PC-3 (cell line): ENCODE results near the gene TOMM20. TPM values are rescaled to one million over a fixed set of nuclear protein-coding genes. Genes with fewer than 3 reads are reported as not detected.

Source experiments
- ATAC-seq: fragments of 200-7000 bp; cut with Tn5 transposase; 2 replicates; pipeline ENCODE4 v1.9.1; 2020; ENCODE audit warnings: mild to moderate bottlenecking, moderate library complexity
- BruUV-seq: library from RNA; stranded (reverse); fragments of 400-500 nt; replicated peaks from 2 replicates; lab custom pipeline; 2021; lab: Mats Ljungman, UMichigan
- CTCF ChIA-PET: fragments of 300-600 bp; sonication (Branson Sonifier 250); formaldehyde crosslinking; loops from one replicate; lab custom pipeline; 2022; ENCODE audit warnings: antibody characterized with exemption; lab: Charles Lee
- POLR2A ChIA-PET: fragments of 300-600 bp; sonication (Branson Sonifier 250); formaldehyde crosslinking; loops from one replicate; lab custom pipeline; 2022; ENCODE audit warnings: antibody characterized with exemption; ENCODE audit not compliant: unreplicated experiment; lab: Charles Lee
- DNase-seq: peaks from one replicate; pipeline ENCODE4 v3.0.0-alpha.2; 2015
- H2AFZ ChIP-seq: fragments of 300-600 bp; sonication (generic); 2 replicates; pipeline ENCODE4 v1.6.0; 2016; ENCODE audit warnings: antibody characterized with exemption, low read length
- H3F3A ChIP-seq: fragments of 300-600 bp; sonication (generic); one replicate; pipeline ENCODE4 v1.6.0; 2017; ENCODE audit warnings: antibody characterized with exemption, low read length, control low read depth, mild to moderate bottlenecking; ENCODE audit not compliant: unreplicated experiment
- H3K27ac ChIP-seq: fragments of 300-600 bp; sonication (generic); 2 replicates; pipeline ENCODE4 v1.5.1; 2016; ENCODE audit warnings: mild to moderate bottlenecking, low read length
- H3K27me3 ChIP-seq: fragments of 300-600 bp; sonication (generic); 2 replicates; pipeline ENCODE4 v1.6.1; 2016; ENCODE audit warnings: low read length, mixed read lengths
- H3K36me3 ChIP-seq: fragments of 300-600 bp; sonication (generic); 2 replicates; pipeline ENCODE4 v1.6.1; 2016; ENCODE audit warnings: low read depth, mixed run types, low read length, mixed read lengths
- H3K4me1 ChIP-seq: fragments of 300-600 bp; sonication (generic); 2 replicates; pipeline ENCODE4 v1.5.1; 2016; ENCODE audit warnings: low read length; ENCODE audit not compliant: insufficient read depth
- H3K4me2 ChIP-seq: fragments of 300-600 bp; sonication (generic); 2 replicates; pipeline ENCODE4 v1.6.0; 2016; ENCODE audit warnings: low read length
- H3K4me3 ChIP-seq: fragments of 300-600 bp; sonication (generic); 2 replicates; pipeline ENCODE4 v1.5.1; 2016; ENCODE audit warnings: mild to moderate bottlenecking, low read length, mixed read lengths
- H3K79me2 ChIP-seq: fragments of 300-600 bp; sonication (generic); 2 replicates; pipeline ENCODE4 v1.6.1; 2017; ENCODE audit warnings: low read length, mixed read lengths
- H3K9ac ChIP-seq: fragments of 300-600 bp; sonication (generic); 2 replicates; pipeline ENCODE4 v1.6.0; 2016; ENCODE audit warnings: mild to moderate bottlenecking, low read length
- H3K9me2 ChIP-seq: fragments of 300-600 bp; sonication (generic); replicated peaks from 2 replicates; pipeline ENCODE4 v1.6.1; 2016; ENCODE audit warnings: mixed run types, low read length, mixed read lengths
- H3K9me3 ChIP-seq: fragments of 300-600 bp; sonication (generic); 2 replicates; pipeline ENCODE4 v1.6.1; 2016; ENCODE audit warnings: low read length, mixed read lengths
- H4K20me1 ChIP-seq: fragments of 300-600 bp; sonication (generic); 2 replicates; pipeline ENCODE4 v1.6.1; 2016; ENCODE audit warnings: low read length, mixed read lengths
- EZH2 ChIP-seq: fragments of 300-600 bp; sonication (generic); IDR thresholded peaks from one replicate; pipeline ENCODE4 v1.6.1; 2017; ENCODE audit warnings: antibody characterized with exemption, mild to moderate bottlenecking, low read length; ENCODE audit not compliant: unreplicated experiment
- EZH2phosphoT487 ChIP-seq: fragments of 300-600 bp; sonication (generic); IDR thresholded peaks from 2 replicates; pipeline ENCODE4 v1.6.1; 2018; ENCODE audit warnings: mild to moderate bottlenecking, antibody characterized with exemption, low read length, borderline replicate concordance
- intact Hi-C: fragments of 100-400 bp; cut with micrococcal nuclease; formaldehyde crosslinking; loops from 2 replicates; pipeline ENCODE4 v1.9.0; 2023
- total RNA-seq: library from RNA; depleted of rRNA; stranded (reverse); fragments of >200 nt; gene quantifications from 2 replicates; pipeline ENCODE4 v1.2.3, GENCODE V29; 2014
- TF ChIP-seq, protein P1 (sequence below): fragments of 300-600 bp; sonication (generic); conservative IDR thresholded peaks from 2 replicates; pipeline ENCODE4 v1.5.1; 2017; ENCODE audit warnings: antibody characterized with exemption, low read depth, mild to moderate bottlenecking, low read length

Gene TOMM20
- total RNA-seq, 1 experiment from 2014 or later: 48.0 TPM

DNA sequence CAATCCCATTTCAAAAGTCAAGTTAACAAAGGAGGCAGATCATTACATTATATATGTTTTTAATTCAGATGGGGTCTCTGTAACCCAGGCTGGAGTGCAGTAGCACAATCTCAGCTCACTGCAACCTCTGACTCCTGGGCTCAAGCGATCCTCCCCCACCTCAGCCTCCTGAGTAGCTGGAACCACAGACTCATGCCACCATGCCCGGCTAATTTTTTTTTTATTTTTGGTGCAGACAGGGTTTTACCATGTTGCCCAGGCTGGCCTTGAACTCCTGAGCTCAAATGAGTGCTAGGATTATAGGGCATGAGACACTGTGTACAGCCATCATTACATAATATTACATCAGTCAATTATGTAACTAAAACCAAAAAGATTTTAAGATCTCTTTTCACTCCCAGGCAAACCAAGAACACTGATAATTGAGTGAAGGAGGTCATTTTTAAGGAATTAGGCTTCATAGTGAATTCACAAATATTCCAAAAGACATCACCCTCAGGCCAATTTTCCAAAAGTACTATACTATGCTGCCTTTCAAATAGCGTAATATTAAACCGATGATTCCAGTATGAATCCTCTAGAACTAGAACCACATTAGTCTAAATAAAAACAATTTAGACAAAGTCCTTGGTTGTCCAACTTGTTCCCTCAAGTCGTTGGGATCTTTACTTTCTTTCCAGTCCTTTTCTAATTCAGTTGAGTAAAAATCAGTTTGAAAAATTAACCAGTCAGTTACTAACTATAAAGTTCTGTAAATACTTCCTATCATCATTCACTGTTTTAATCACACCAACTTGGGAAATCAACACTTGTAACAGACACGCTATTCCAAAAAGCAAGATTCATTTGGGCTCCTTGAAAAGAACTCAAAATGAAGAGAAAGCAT, 16.1 kb downstream of the TOMM20 start:
- Histone ChIP-seq H3K9ac (no peak overlapping the region), H3K4me1 (no peaks in the 10 kb centered on the region), H3K79me2 (peaks cover 23% of the 10 kb centered on the region; the same call in 1 of the 2 replicates), H3K27me3 (no peaks in the 10 kb centered on the region), H3K9me2 (no peaks in the 10 kb centered on the region), H3K9me3 (no peaks in the 10 kb centered on the region), H3F3A (no peaks in the 10 kb centered on the region), H3K4me3 (no peak overlapping the region), H3K36me3 (peaks cover 54% of the 10 kb centered on the region), H3K27ac (no peak overlapping the region), H4K20me1 (0 out of 2 replicates have a peak, but pooled peaks cover 14% of the 10 kb centered on the region), H2AFZ (no peak overlapping the region), H3K4me2 (no peak overlapping the region)
- intact Hi-C loops: no loop called here
- no TSS peak for BruUV-seq
- DNase-seq (no peak), ATAC-seq (no peak)
- POLR2A ChIA-PET: no interaction called here
- TF ChIP-seq, protein P1, sequence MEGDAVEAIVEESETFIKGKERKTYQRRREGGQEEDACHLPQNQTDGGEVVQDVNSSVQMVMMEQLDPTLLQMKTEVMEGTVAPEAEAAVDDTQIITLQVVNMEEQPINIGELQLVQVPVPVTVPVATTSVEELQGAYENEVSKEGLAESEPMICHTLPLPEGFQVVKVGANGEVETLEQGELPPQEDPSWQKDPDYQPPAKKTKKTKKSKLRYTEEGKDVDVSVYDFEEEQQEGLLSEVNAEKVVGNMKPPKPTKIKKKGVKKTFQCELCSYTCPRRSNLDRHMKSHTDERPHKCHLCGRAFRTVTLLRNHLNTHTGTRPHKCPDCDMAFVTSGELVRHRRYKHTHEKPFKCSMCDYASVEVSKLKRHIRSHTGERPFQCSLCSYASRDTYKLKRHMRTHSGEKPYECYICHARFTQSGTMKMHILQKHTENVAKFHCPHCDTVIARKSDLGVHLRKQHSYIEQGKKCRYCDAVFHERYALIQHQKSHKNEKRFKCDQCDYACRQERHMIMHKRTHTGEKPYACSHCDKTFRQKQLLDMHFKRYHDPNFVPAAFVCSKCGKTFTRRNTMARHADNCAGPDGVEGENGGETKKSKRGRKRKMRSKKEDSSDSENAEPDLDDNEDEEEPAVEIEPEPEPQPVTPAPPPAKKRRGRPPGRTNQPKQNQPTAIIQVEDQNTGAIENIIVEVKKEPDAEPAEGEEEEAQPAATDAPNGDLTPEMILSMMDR: no peak
- no peak for TF ChIP-seq EZH2
- TF ChIP-seq EZH2phosphoT487: no peak
- CTCF ChIA-PET: no interaction called here

DNA sequence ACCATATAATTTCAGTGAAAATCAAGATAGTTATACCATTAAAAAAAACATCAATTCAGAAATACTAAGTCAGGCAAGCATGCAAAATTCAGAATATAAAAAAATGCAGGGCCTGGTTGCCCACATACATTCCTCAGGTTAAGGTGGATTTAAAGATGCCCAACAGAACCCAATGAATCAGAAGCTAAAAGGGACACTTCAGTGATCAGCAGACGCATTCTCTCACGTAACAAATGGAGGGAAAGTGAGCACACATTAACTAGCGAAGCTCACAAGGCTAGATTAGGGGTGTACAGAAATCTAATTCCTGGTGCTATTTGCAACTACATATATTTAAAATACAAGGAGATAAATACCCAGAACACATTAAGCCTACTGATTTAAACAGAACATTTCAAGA, 17.5 kb downstream of the TOMM20 start:
- no peak overlapping the region for H3K4me3 ChIP-seq
- CTCF ChIA-PET: no interaction called here
- H3K27me3 ChIP-seq: no peaks in the 10 kb centered on the region
- peaks cover 16% of the 10 kb centered on the region; the same call in 1 of the 2 replicates for H3K79me2 ChIP-seq
- intact Hi-C loops: no loop called here
- H4K20me1 ChIP-seq: 0 out of 2 replicates have a peak, but pooled peaks cover 14% of the 10 kb centered on the region
- no peak overlapping the region for H3K9ac ChIP-seq
- no peak overlapping the region for H2AFZ ChIP-seq
- no peaks in the 10 kb centered on the region for H3K9me3 ChIP-seq
- no peak for DNase-seq
- no peak for ATAC-seq
- H3K36me3 ChIP-seq: peaks cover 52% of the 10 kb centered on the region
- POLR2A ChIA-PET: no interaction called here
- no peaks in the 10 kb centered on the region for H3K4me1 ChIP-seq
- BruUV-seq: no TSS peak
- no peaks in the 10 kb centered on the region for H3F3A ChIP-seq
- no peaks in the 10 kb centered on the region for H3K9me2 ChIP-seq
- no peak overlapping the region for H3K27ac ChIP-seq
- H3K4me2 ChIP-seq: no peak overlapping the region
- TF ChIP-seq EZH2 (no peak), EZH2phosphoT487 (no peak)
- TF ChIP-seq, protein P1: no peak

DNA sequence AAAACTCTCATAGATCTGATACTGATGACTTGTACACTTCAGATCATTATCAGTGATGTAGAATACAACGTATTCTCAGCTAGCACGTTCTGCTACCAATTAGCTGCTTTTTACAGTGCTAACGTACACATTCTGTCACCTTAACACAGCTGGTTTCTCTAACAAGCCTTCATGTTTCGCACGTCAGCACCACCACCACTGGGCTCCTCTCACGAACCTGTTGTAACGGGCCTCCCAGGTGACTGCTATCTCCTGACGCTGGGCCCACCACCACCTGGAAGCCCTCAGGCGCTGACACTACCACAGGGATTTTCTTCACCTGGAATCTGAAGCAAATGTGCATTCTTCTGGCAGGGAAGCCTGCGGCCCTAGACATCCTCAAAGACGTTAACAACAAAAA, 19.8 kb downstream of the TOMM20 start:
- peaks cover 11% of the 10 kb centered on the region for H3K4me1 ChIP-seq
- H4K20me1 ChIP-seq: 0 out of 2 replicates have a peak, but pooled peaks cover 14% of the 10 kb centered on the region
- ChIA-PET CTCF (no interaction called here), POLR2A (no interaction called here)
- no peaks in the 10 kb centered on the region for H3K9me2 ChIP-seq
- no peak overlapping the region for H3K27ac ChIP-seq
- no peaks in the 10 kb centered on the region for H3K27me3 ChIP-seq
- DNase-seq (no peak), ATAC-seq (no peak)
- no peak overlapping the region for H3K9ac ChIP-seq
- intact Hi-C loops: loop anchor here (10.0 kb wide), 1 partner anchor 56 kb away; the partner anchor contains the start of gene RBM34
- BruUV-seq: no TSS peak
- TF ChIP-seq, protein P1: no peak
- TF ChIP-seq EZH2phosphoT487 (no peak), EZH2 (no peak)
- no peaks in the 10 kb centered on the region for H3K9me3 ChIP-seq
- no peak overlapping the region for H2AFZ ChIP-seq
- H3K79me2 ChIP-seq: peaks cover 7% of the 10 kb centered on the region; the same call in 1 of the 2 replicates
- H3K4me2 ChIP-seq: no peak overlapping the region
- no peak overlapping the region for H3K4me3 ChIP-seq
- H3K36me3 ChIP-seq: peaks cover 47% of the 10 kb centered on the region
- H3F3A ChIP-seq: peaks cover 4% of the 10 kb centered on the region
